BJ (cell line): ENCODE measurements around the gene RAD18. TPM values are rescaled to one million over a fixed set of nuclear protein-coding genes. Genes with fewer than 3 reads are reported as not detected.

Experiments used
- CTCF ChIA-PET: fragments of 350-600 bp; formaldehyde crosslinking; extraction: SDS; loops from one replicate; lab custom pipeline; 2021; ENCODE audit warnings: antibody characterized with exemption, inconsistent platforms; lab: Yijun Ruan, JAX
- POLR2A ChIA-PET: fragments of 300-600 bp; sonication (Branson Sonifier 250); formaldehyde crosslinking; extraction: SDS; loops from one replicate; lab custom pipeline; 2021; ENCODE audit warnings: antibody characterized with exemption; lab: Charles Lee
- DNase-seq: peaks from one replicate; pipeline ENCODE4 v3.0.0-alpha.2; 2011; ENCODE audit warnings: low read depth
- H3K27me3 ChIP-seq: 2 replicates; pipeline ENCODE4 v1.6.0; 2011; ENCODE audit warnings: low read length; ENCODE audit not compliant: control insufficient read depth, insufficient read depth
- H3K36me3 ChIP-seq: 2 replicates; pipeline ENCODE4 v1.5.1; 2011; ENCODE audit warnings: low read length; ENCODE audit not compliant: control insufficient read depth, insufficient read depth
- H3K4me3 ChIP-seq: 2 replicates; pipeline ENCODE4 v1.5.1; 2011; ENCODE audit warnings: low read depth, mild to moderate bottlenecking, control low read depth, low read length
- polyA minus RNA-seq: library from RNA; depleted of rRNA, polyadenylated mRNA; stranded (reverse); fragments of >200 nt; gene quantifications from 2 replicates; pipeline ENCODE4 v1.2.3, GENCODE V29; 2011; rRNA and poly(A)+ RNA removed
- polyA plus RNA-seq: library from polyadenylated mRNA; depleted of rRNA; stranded (reverse); fragments of >200 nt; gene quantifications from 2 replicates; pipeline ENCODE4 v1.2.3, GENCODE V29; 2011; rRNA removed
- TF ChIP-seq, protein P1 (sequence below): IDR thresholded peaks from 2 replicates; pipeline ENCODE4 v1.5.1; 2011; ENCODE audit warnings: low read depth, mild to moderate bottlenecking, control low read depth, inconsistent platforms, low read length, moderate library complexity; ENCODE audit not compliant: insufficient read depth

Gene RAD18
- 13.8 and 17.4 TPM in 2 replicates for polyA plus RNA-seq
- 10.1 and 12.9 TPM in 2 replicates for polyA minus RNA-seq

DNA sequence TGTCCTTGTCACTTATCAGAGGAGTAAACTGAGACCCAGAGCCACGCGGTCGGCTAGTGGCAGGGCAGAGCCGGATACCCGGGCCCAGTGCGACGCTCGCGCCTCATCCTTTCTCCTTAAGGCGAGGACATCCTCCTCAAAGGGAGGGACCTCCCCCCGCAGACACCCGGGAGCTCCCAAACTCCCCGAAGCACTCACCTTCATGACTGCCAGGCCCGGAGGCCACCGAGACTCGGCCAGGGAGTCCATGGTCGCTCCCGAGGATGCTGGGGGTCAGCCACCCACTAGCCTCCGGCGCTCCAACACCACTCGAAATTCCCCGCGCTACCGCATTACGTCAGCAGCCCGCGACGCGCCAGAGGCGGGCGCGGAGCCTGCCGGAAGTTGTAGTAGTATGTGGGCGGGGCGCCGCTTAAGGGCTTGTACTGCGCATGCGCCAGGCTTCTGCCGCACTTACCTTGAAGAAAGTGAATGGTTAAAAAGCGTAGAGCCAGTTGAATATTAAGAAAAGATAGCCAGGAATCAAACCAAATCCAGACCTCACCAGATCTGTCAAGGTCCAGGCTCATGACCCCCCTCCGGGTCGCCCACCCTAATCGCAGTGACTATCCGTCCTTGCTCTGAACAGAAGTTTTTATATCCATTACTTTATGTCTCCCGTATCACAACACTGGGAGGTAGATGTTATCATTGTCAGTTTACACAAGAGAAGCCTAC lies at the start of gene RAD18:
Gene RAD18 (minus strand): TSS at position 336 of the 717 bp plus-strand sequence. CDS start 87 bp downstream, at position 249.
- ChIA-PET CTCF (interaction anchor here (1.5 to 2.4 kb wide), 2 partner anchors 12 to 193 kb away, joined by 3 to 9 read pairs; partner anchors contain the start of gene OXTR), POLR2A (no interaction called here)
- peak; percentile 37 for DNase-seq
- peak within 1 kb of the TSS; percentile 73 for H3K4me3 ChIP-seq
- H3K36me3 ChIP-seq, result no peaks in the 10 kb centered on the region
- TF ChIP-seq, protein P1, sequence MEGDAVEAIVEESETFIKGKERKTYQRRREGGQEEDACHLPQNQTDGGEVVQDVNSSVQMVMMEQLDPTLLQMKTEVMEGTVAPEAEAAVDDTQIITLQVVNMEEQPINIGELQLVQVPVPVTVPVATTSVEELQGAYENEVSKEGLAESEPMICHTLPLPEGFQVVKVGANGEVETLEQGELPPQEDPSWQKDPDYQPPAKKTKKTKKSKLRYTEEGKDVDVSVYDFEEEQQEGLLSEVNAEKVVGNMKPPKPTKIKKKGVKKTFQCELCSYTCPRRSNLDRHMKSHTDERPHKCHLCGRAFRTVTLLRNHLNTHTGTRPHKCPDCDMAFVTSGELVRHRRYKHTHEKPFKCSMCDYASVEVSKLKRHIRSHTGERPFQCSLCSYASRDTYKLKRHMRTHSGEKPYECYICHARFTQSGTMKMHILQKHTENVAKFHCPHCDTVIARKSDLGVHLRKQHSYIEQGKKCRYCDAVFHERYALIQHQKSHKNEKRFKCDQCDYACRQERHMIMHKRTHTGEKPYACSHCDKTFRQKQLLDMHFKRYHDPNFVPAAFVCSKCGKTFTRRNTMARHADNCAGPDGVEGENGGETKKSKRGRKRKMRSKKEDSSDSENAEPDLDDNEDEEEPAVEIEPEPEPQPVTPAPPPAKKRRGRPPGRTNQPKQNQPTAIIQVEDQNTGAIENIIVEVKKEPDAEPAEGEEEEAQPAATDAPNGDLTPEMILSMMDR, result no peak
- H3K27me3 ChIP-seq, result no peaks in the 10 kb centered on the region

- CTCF ChIA-PET, result interaction anchor here (0.8 to 2.0 kb wide), 3 partner anchors 16 to 222 kb away, joined by 3 to 10 read pairs (median 6); no protein-coding TSS in a partner anchor
- no peaks in the 10 kb centered on the region for H3K36me3 ChIP-seq
- no peak for DNase-seq
- H3K4me3 ChIP-seq, result no peak overlapping the region
- H3K27me3 ChIP-seq, result peaks cover 2% of the 10 kb centered on the region; the same call in 1 of the 2 replicates
- TF ChIP-seq, protein P1, result no peak
- POLR2A ChIA-PET, result no interaction called here
Observed at GRCh38 chr3:9012521-9012920, 49.2 kb upstream of the RAD18 start.

DNA sequence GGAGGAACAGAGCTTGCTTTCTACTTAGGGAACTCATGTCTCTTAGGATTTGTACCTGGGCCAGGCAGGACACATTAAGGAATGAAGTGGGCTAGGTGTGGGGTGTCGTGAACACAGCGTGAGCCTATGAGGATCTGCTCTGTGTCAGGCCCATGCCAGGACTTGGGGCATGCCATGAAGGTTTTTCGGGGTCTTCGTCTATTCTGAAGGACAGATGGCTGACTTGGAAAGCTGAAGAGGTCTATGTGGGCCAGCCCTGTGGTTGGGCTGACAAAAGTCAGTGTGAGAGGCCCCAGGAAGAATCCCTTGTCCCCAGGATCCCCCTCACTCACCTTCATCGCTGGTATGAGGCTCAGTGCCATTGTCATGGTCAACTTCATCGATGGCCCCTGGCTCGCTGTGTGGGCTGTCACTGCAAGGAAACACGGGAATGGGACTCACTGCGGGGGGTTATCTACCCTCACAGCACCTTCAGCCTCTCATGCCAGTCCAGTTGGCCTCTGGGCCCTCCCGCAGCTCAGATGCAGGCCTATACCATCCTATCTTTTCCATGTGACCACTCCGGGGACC lies 46.8 kb upstream of the RAD18 start:
- POLR2A ChIA-PET, result no interaction called here
- Histone ChIP-seq H3K36me3 (no peaks in the 10 kb centered on the region), H3K27me3 (peaks cover under 1% of the 10 kb centered on the region; the same call in 1 of the 2 replicates), H3K4me3 (no peak overlapping the region)
- no peak for DNase-seq
- CTCF ChIA-PET, result interaction anchor here (0.6 to 1.5 kb wide), 2 partner anchors 13 to 204 kb away, joined by 3 to 4 read pairs; no protein-coding TSS in a partner anchor
- TF ChIP-seq, protein P1, result no peak

DNA sequence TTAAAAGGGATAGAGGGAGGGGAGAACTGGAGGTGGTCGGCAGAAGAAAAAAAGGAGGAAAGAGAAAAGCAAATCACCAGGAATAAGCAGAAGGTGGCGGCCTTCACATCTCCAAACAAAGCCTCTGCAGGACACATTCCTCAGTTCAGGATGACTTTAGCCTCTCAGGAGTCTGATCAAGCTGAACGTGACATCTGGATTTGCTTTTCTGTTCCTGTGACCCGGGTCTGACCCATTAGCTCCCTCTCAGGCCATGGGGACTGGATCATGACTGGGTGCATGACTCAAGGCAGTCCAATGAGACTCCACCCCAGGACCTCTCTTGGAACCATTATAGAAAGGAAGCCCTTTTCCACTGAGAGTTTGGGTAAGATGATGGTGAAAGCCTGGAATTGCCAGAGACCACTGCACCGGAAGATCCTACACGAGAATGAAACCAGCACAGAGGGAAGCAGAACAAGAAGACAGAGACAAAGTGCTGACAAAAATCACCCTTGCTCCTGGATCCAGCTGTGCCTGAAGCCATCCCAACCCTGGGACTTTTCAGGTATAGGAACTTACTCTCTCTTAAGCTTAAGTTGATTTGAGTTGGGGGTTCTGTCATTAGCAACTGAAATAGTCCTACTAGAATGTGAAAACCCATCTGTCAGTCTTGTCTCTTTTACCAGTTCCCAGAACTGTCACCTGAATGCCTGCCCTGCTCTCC lies 45.4 kb upstream of the RAD18 start:
- no peak for DNase-seq
- Histone ChIP-seq H3K27me3 (no peaks in the 10 kb centered on the region), H3K36me3 (no peaks in the 10 kb centered on the region), H3K4me3 (no peak overlapping the region)
- TF ChIP-seq, protein P1, result no peak
- POLR2A ChIA-PET, result no interaction called here
- CTCF ChIA-PET, result interaction anchor here (0.6 to 0.9 kb wide), 2 partner anchors 14 to 51 kb away, joined by 3 read pairs; no protein-coding TSS in a partner anchor
